PFSK-1 (cell line): ENCODE data around the gene AHR.

ENCODE experiments used
- POLR2AphosphoS5 ChIP-seq: IDR thresholded peaks from 2 replicates; pipeline ENCODE4 v1.6.1; 2012; ENCODE audit warnings: low read depth, mild to moderate bottlenecking, control low read depth, low read length, moderate library complexity
- SIN3A ChIP-seq: IDR thresholded peaks from 2 replicates; pipeline ENCODE4 v1.6.1; 2012; ENCODE audit warnings: mild to moderate bottlenecking, low read length, moderate library complexity, borderline replicate concordance; ENCODE audit not compliant: insufficient read depth
- TAF1 ChIP-seq: IDR thresholded peaks from 2 replicates; pipeline ENCODE4 v1.6.1; 2012; ENCODE audit warnings: low read length, control low read depth, borderline replicate concordance; ENCODE audit not compliant: insufficient read depth
- TF ChIP-seq, protein P1 (sequence below), 2 experiments: IDR thresholded peaks; 2 replicates each; pipeline versions ENCODE4 v1.6.1 to v1.8.0; 2011 to 2012; ENCODE audit warnings: low read depth in 2 of 2, low read length in 2 of 2, control low read depth in 1 of 2, inconsistent platforms in 1 of 2, mild to moderate bottlenecking in 1 of 2, moderate library complexity in 1 of 2; ENCODE audit not compliant: insufficient read depth in 1 of 2

DNA sequence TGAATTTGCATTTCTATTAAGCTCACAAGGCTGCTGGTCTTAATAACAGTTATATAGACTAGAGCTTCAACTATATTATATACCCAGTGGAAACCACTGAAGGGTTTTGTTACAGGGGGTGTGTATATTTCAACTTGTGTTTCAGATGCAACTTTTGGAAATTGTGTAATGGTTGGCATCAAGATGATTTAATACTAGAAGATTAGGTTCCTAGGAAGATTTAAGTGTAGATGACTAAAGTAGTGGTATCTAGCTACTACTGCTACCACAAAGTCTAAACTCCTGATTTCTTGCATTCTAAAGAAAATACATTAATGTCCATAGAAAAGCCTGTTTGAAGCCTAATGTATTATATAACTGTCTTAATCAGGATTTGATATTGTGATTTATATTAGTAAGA, 30.2 kb downstream of the AHR start:
- TF ChIP-seq, protein P1, sequence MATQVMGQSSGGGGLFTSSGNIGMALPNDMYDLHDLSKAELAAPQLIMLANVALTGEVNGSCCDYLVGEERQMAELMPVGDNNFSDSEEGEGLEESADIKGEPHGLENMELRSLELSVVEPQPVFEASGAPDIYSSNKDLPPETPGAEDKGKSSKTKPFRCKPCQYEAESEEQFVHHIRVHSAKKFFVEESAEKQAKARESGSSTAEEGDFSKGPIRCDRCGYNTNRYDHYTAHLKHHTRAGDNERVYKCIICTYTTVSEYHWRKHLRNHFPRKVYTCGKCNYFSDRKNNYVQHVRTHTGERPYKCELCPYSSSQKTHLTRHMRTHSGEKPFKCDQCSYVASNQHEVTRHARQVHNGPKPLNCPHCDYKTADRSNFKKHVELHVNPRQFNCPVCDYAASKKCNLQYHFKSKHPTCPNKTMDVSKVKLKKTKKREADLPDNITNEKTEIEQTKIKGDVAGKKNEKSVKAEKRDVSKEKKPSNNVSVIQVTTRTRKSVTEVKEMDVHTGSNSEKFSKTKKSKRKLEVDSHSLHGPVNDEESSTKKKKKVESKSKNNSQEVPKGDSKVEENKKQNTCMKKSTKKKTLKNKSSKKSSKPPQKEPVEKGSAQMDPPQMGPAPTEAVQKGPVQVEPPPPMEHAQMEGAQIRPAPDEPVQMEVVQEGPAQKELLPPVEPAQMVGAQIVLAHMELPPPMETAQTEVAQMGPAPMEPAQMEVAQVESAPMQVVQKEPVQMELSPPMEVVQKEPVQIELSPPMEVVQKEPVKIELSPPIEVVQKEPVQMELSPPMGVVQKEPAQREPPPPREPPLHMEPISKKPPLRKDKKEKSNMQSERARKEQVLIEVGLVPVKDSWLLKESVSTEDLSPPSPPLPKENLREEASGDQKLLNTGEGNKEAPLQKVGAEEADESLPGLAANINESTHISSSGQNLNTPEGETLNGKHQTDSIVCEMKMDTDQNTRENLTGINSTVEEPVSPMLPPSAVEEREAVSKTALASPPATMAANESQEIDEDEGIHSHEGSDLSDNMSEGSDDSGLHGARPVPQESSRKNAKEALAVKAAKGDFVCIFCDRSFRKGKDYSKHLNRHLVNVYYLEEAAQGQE (IDR thresholded peaks at IDR 0.05; ENCODE audit: insufficient read depth in 1 of 2, low read depth in 2 of 2, low read length in 2 of 2): no peak
- no peak for TF ChIP-seq POLR2AphosphoS5
- no peak for TF ChIP-seq TAF1
- TF ChIP-seq SIN3A: no peak
